HT1080 (cell line): Measurements from ENCODE around the gene SERPINA12. TPM values are rescaled to one million over a fixed set of nuclear protein-coding genes. Genes with fewer than 3 reads are reported as not detected.

Experiments used
- DNase-seq: peaks from one replicate; pipeline ENCODE4 v3.0.0-alpha.2; 2015; ENCODE audit warnings: low read depth
- total RNA-seq: library from RNA; depleted of rRNA; stranded (reverse); fragments of >200 nt; shearing (Covaris generic); gene quantifications from 2 replicates; pipeline ENCODE4 v1.2.3, GENCODE V29; 2014; rRNA removed

SERPINA12 gene
- total RNA-seq, 1 experiment from 2014 or later, result not detected

- DNase-seq, result no peak
These were observed 67.6 kb downstream of the SERPINA12 start for GRCh38 chr14:94441531-94442205.

- no peak for DNase-seq
These were observed 68.1 kb downstream of the SERPINA12 start for GRCh38 chr14:94441130-94441529.

GRCh38 chr14:94439453-94440057, 69.7 kb downstream of the SERPINA12 start:
- DNase-seq, result no peak

Other genes starting within 250 kb of the SERPINA12 start
- gene SERPINA10, start 216.2 kb downstream of the SERPINA12 start, total RNA-seq, result not detected in 2 replicates
- gene SERPINA6, start 186.1 kb downstream of the SERPINA12 start, total RNA-seq, result 0.51 TPM in 1 of 2 replicates, not detected in the other
- not detected in 2 replicates for gene SERPINA2, start 142.8 kb downstream of the SERPINA12 start, total RNA-seq
- 0.58 and 1.4 TPM in 2 replicates for gene SERPINA1, start 120.9 kb downstream of the SERPINA12 start, total RNA-seq
- not detected in 2 replicates for gene SERPINA11, start 56.7 kb downstream of the SERPINA12 start, total RNA-seq
- not detected in 2 replicates for gene SERPINA9, start 33.3 kb downstream of the SERPINA12 start, total RNA-seq
- not detected in 2 replicates for gene SERPINA4, start 52.0 kb upstream of the SERPINA12 start, total RNA-seq
- gene SERPINA5, start 72.0 kb upstream of the SERPINA12 start, total RNA-seq, result not detected in 2 replicates
- not detected in 2 replicates for gene SERPINA3, start 102.9 kb upstream of the SERPINA12 start, total RNA-seq